BJ (cell line): ENCODE results near the gene OLFML1. TPM values are rescaled to one million over a fixed set of nuclear protein-coding genes. Genes with fewer than 3 reads are reported as not detected.

Source experiments
- CTCF ChIA-PET: fragments of 350-600 bp; formaldehyde crosslinking; extraction: SDS; loops from one replicate; lab custom pipeline; 2021; ENCODE audit warnings: antibody characterized with exemption, inconsistent platforms; lab: Yijun Ruan, JAX
- POLR2A ChIA-PET: fragments of 300-600 bp; sonication (Branson Sonifier 250); formaldehyde crosslinking; extraction: SDS; loops from one replicate; lab custom pipeline; 2021; ENCODE audit warnings: antibody characterized with exemption; lab: Charles Lee
- DNase-seq: peaks from one replicate; pipeline ENCODE4 v3.0.0-alpha.2; 2011; ENCODE audit warnings: low read depth
- H3K27me3 ChIP-seq: 2 replicates; pipeline ENCODE4 v1.6.0; 2011; ENCODE audit warnings: low read length; ENCODE audit not compliant: control insufficient read depth, insufficient read depth
- H3K36me3 ChIP-seq: 2 replicates; pipeline ENCODE4 v1.5.1; 2011; ENCODE audit warnings: low read length; ENCODE audit not compliant: control insufficient read depth, insufficient read depth
- H3K4me3 ChIP-seq: 2 replicates; pipeline ENCODE4 v1.5.1; 2011; ENCODE audit warnings: low read depth, mild to moderate bottlenecking, control low read depth, low read length
- CTCF ChIP-seq: IDR thresholded peaks from 2 replicates; pipeline ENCODE4 v1.5.1; 2011; ENCODE audit warnings: low read depth, mild to moderate bottlenecking, control low read depth, inconsistent platforms, low read length, moderate library complexity; ENCODE audit not compliant: insufficient read depth
- polyA plus RNA-seq: library from polyadenylated mRNA; depleted of rRNA; stranded (reverse); fragments of >200 nt; gene quantifications from 2 replicates; pipeline ENCODE4 v1.2.3, GENCODE V29; 2011

The OLFML1 gene
- polyA plus RNA-seq, 1 experiment, result 1.1 TPM

DNA sequence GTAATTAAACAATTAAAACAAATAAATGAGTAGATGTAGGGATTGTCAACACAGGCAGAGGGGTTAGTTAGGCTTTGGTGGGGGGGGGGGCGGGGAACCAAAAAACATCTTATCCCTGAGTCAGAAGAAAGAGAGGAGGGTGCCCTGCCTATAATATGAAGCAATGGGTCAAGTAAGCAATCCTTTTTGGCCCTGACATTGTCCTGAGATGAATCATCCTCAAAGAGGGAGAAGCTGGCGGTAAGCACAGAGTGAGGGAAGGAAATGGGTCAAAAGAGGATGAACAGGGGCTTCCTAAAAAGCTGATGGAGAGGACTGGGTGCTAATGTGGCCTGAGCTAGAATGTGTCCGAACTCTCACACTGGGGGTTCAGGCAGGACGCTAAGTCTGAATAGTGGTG is 4.7 kb downstream of the OLFML1 start:
- no peaks in the 10 kb centered on the region; the same call in 1 of the 2 replicates for H3K27me3 ChIP-seq
- no peak overlapping the region for H3K4me3 ChIP-seq
- no peaks in the 10 kb centered on the region for H3K36me3 ChIP-seq
- TF ChIP-seq CTCF, result no peak
- ChIA-PET CTCF (interaction anchor here (0.8 to 2.6 kb wide), 6 partner anchors 12 to 85 kb away, joined by 3 to 16 read pairs (median 6); partner anchors contain the start of gene PPFIBP2), POLR2A (interaction anchor here (0.6 to 0.8 kb wide), 2 partner anchors 75 to 495 kb away, joined by 3 read pairs; no protein-coding TSS in a partner anchor)
- DNase-seq, result peak; percentile 63

DNA sequence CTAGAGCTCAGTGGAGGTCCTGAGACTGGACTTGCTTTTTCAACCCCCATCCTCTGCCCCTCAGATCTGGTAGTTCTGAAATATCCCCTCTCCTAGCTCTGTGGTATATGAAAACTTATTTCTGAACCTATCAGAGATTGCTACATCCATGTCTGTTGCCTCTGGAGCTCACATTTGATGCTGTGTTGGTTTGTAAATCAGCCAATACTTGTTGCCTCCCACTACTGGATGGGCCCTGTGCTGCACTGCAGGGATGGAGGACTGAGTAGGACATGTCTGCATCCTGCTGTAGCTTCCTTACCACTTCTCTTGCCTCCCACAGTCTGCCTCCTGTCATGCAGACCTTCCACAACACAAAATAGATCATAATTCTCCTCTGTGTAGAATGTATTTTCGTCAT is 5.2 kb downstream of the OLFML1 start:
- Histone ChIP-seq H3K4me3 (no peak overlapping the region), H3K36me3 (no peaks in the 10 kb centered on the region), H3K27me3 (no peaks in the 10 kb centered on the region; the same call in 1 of the 2 replicates)
- no peak for DNase-seq
- TF ChIP-seq CTCF, result peak; percentile 16; the same call in 1 of the 2 replicates
- CTCF ChIA-PET, result interaction anchor here (0.8 to 2.6 kb wide), 6 partner anchors 11 to 84 kb away, joined by 3 to 16 read pairs (median 6); partner anchors contain the start of gene PPFIBP2
- POLR2A ChIA-PET, result interaction anchor here (0.6 to 0.8 kb wide), 2 partner anchors 74 to 496 kb away, joined by 3 read pairs; no protein-coding TSS in a partner anchor

GRCh38 chr11:7492253-7492652 is 6.9 kb downstream of the OLFML1 start:
- no peak overlapping the region for H3K4me3 ChIP-seq
- TF ChIP-seq CTCF, result no peak
- POLR2A ChIA-PET, result no interaction called here
- no peak for DNase-seq
- no peaks in the 10 kb centered on the region for H3K27me3 ChIP-seq
- H3K36me3 ChIP-seq, result no peaks in the 10 kb centered on the region
- CTCF ChIA-PET, result interaction anchor here (0.6 to 2.1 kb wide), 2 partner anchors 9 to 173 kb away, joined by 3 to 5 read pairs; no protein-coding TSS in a partner anchor

DNA sequence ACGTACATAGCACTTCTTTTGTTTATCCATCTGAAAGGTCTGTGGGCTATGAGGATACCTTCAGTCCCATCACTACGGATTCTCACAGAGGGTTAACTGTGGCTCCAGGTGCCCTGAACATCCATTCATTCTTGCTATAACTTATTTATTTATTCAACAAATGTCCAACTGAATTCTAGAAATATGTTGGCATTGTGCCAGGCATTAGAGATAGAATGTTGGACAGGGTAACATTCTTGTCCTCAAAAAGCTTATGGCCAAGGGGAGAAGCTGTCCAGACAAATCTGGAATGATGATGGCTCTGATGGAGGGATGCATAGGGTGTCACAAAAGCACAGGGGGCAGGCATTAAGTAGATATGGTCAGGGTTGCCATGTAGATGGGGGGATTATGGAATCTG is 8.4 kb downstream of the OLFML1 start:
- Histone ChIP-seq H3K4me3 (no peak overlapping the region), H3K27me3 (no peaks in the 10 kb centered on the region), H3K36me3 (no peaks in the 10 kb centered on the region)
- no peak for TF ChIP-seq CTCF
- CTCF ChIA-PET, result interaction anchor here (2.0 kb wide), 1 partner anchor 78 kb away, joined by 6 read pairs; no protein-coding TSS in a partner anchor
- POLR2A ChIA-PET, result no interaction called here
- DNase-seq, result no peak

- CTCF ChIA-PET, result interaction anchor here (2.0 kb wide), 1 partner anchor 77 kb away, joined by 6 read pairs; no protein-coding TSS in a partner anchor
- TF ChIP-seq CTCF, result no peak
- POLR2A ChIA-PET, result interaction anchor here (0.6 kb wide), 1 partner anchor 10 kb away, joined by 3 read pairs; no protein-coding TSS in a partner anchor
- H3K4me3 ChIP-seq, result no peak overlapping the region
- H3K27me3 ChIP-seq, result no peaks in the 10 kb centered on the region
- no peak for DNase-seq
- no peaks in the 10 kb centered on the region for H3K36me3 ChIP-seq
Observed at GRCh38 chr11:7494086-7494745, 8.9 kb downstream of the OLFML1 start.
